Natural killer cell (primary cell): ENCODE data around the gene KIF18A. TPM values are rescaled to one million over a fixed set of nuclear protein-coding genes. Genes with fewer than 3 reads are reported as not detected.

ENCODE experiments used
- ATAC-seq, 3 donors: fragments of 150-1000 bp in 2 of 3; fragments of 200-7000 bp in 1 of 3; cut with Tn5 transposase; 1 replicate in 1 of 3; 2 replicates in 2 of 3; pipeline ENCODE4 v1.10.0; 2021; ENCODE audit warnings: mild to moderate bottlenecking in 2 of 3, moderate library complexity in 2 of 3
- DNase-seq, 2 donors: peaks; one replicate each; pipeline versions ENCODE4 v3.0.0 to v3.0.0-alpha.2; 2013 to 2021; ENCODE audit warnings: mixed read lengths in 1 of 2
- H3K27ac ChIP-seq: one replicate; pipeline ENCODE4 v1.5.1; 2013; ENCODE audit warnings: mild to moderate bottlenecking, low read length
- H3K27me3 ChIP-seq: one replicate; pipeline ENCODE4 v1.6.1; 2013; ENCODE audit warnings: low read length; ENCODE audit not compliant: control insufficient read depth, insufficient read depth
- H3K36me3 ChIP-seq: one replicate; pipeline ENCODE4 v1.6.1; 2013; ENCODE audit warnings: low read length; ENCODE audit not compliant: control insufficient read depth, insufficient read depth
- H3K4me1 ChIP-seq: one replicate; pipeline ENCODE4 v1.6.1; 2013; ENCODE audit warnings: low read length; ENCODE audit not compliant: control insufficient read depth, insufficient read depth
- H3K4me3 ChIP-seq: one replicate; pipeline ENCODE4 v1.5.1; 2013; ENCODE audit warnings: low read length
- H3K9me3 ChIP-seq: one replicate; pipeline ENCODE4 v1.6.1; 2013; ENCODE audit warnings: low read length; ENCODE audit not compliant: control insufficient read depth, insufficient read depth
- H3K27ac Mint-ChIP-seq, 2 donors: one replicate each; pipeline ENCODE4 v1.8.0; 2022; ENCODE audit warnings: mild to moderate bottlenecking in 2 of 2, mixed read lengths in 2 of 2, moderate library complexity in 1 of 2
- H3K27me3 Mint-ChIP-seq, 2 donors: one replicate each; pipeline ENCODE4 v1.8.0; 2022; ENCODE audit warnings: low read depth in 2 of 2, mixed read lengths in 2 of 2
- H3K36me3 Mint-ChIP-seq: one replicate; pipeline ENCODE4 v1.8.0; 2022; ENCODE audit warnings: mixed read lengths
- H3K4me1 Mint-ChIP-seq, 2 donors: one replicate each; pipeline ENCODE4 v1.8.0; 2022; ENCODE audit warnings: mixed read lengths in 2 of 2
- H3K4me3 Mint-ChIP-seq: one replicate; pipeline ENCODE4 v1.8.0; 2022; ENCODE audit warnings: mild to moderate bottlenecking, moderate library complexity, mixed read lengths
- H3K9me3 Mint-ChIP-seq, 2 donors: one replicate each; pipeline ENCODE4 v1.8.0; 2022; ENCODE audit warnings: mixed read lengths in 2 of 2
- CTCF ChIP-seq: fragments of 200-600 bp; IDR thresholded peaks from one replicate; pipeline ENCODE4 v1.8.0; 2022; ENCODE audit warnings: antibody characterized with exemption
- WGBS: methylation state at CpG from one replicate; pipeline ENCODE4 v1.1.7; 2013; ENCODE audit warnings: missing lambda C conversion rate; ENCODE audit not compliant: insufficient coverage; 5-methylcytosine and 5-hydroxymethylcytosine counted together
- intact Hi-C: fragments of 100-400 bp; cut with micrococcal nuclease; formaldehyde crosslinking; loops from one replicate; pipeline ENCODE4 v1.14.2; 2022
- total RNA-seq, 4 donors: library from RNA; stranded (reverse); fragments of 120-200 nt in 1 of 4; gene quantifications; one replicate each; pipeline versions ENCODE4 v1.2.3 to v1.2.4, GENCODE V29; 2013 to 2022

Gene KIF18A
- total RNA-seq, 3 donors from 2014 or later (not counting 1 experiment from before 2014, with no cell fraction given), result 3.7 to 6.9 (median 5.5) TPM

GRCh38 chr11:27972522-27973170 is 135.3 kb downstream of the KIF18A start:
- intact Hi-C loops, result no loop called here
- Mint-ChIP-seq H3K27ac (no peak overlapping the region), H3K27me3 (no peaks in the 10 kb centered on the region), H3K36me3 (no peaks in the 10 kb centered on the region), H3K9me3 (peaks cover 3 to 10% of the 10 kb centered on the region in 2 donors), H3K4me3 (no peak overlapping the region), H3K4me1 (no peaks in the 10 kb centered on the region)
- no peaks in the 10 kb centered on the region for H3K27me3 ChIP-seq
- 71% methylated on average over 3 of the region's 5 CpGs for WGBS
- H3K36me3 ChIP-seq, result no peaks in the 10 kb centered on the region
- ATAC-seq (no peak), DNase-seq (no peak)
- no peaks in the 10 kb centered on the region for H3K9me3 ChIP-seq
- H3K4me1 ChIP-seq, result no peaks in the 10 kb centered on the region
- no peak for TF ChIP-seq CTCF
- H3K27ac ChIP-seq, result no peak overlapping the region
- no peak overlapping the region for H3K4me3 ChIP-seq

GRCh38 chr11:27971171-27971570 is 136.8 kb downstream of the KIF18A start:
- H3K27ac Mint-ChIP-seq, result no peak overlapping the region
- DNase-seq (no peak), ATAC-seq (no peak)
- H3K9me3 Mint-ChIP-seq, result peaks cover 3 to 10% of the 10 kb centered on the region in 2 donors
- no peak overlapping the region for H3K4me3 Mint-ChIP-seq
- 92% methylated on average over 3 of the region's 3 CpGs for WGBS
- intact Hi-C loops, result no loop called here
- H3K4me1 ChIP-seq, result no peaks in the 10 kb centered on the region
- H3K27me3 Mint-ChIP-seq, result no peaks in the 10 kb centered on the region
- no peak overlapping the region for H3K27ac ChIP-seq
- TF ChIP-seq CTCF, result no peak
- no peaks in the 10 kb centered on the region for H3K36me3 ChIP-seq
- no peaks in the 10 kb centered on the region for H3K4me1 Mint-ChIP-seq
- H3K27me3 ChIP-seq, result no peaks in the 10 kb centered on the region
- no peak overlapping the region for H3K4me3 ChIP-seq
- H3K9me3 ChIP-seq, result no peaks in the 10 kb centered on the region
- no peaks in the 10 kb centered on the region for H3K36me3 Mint-ChIP-seq

Other genes with a start within 250 kb of the KIF18A start
- 10 to 100 TPM in 1 of 3 donors, 1 to 10 TPM in 2; 7.4 to 12.1 (median 9.1) TPM for gene METTL15, start 232 bp upstream of the KIF18A start, total RNA-seq